ENCODE results near the gene JAK1. TPM values are rescaled to one million over a fixed set of nuclear protein-coding genes. Genes with fewer than 3 reads are reported as not detected.
A peak's percentile ranks its signal among the peaks of the same experiment; 100 is the strongest.

The JAK1 gene
- total RNA-seq, 1 experiment from 2014 or later, result 27.8 TPM

DNA sequence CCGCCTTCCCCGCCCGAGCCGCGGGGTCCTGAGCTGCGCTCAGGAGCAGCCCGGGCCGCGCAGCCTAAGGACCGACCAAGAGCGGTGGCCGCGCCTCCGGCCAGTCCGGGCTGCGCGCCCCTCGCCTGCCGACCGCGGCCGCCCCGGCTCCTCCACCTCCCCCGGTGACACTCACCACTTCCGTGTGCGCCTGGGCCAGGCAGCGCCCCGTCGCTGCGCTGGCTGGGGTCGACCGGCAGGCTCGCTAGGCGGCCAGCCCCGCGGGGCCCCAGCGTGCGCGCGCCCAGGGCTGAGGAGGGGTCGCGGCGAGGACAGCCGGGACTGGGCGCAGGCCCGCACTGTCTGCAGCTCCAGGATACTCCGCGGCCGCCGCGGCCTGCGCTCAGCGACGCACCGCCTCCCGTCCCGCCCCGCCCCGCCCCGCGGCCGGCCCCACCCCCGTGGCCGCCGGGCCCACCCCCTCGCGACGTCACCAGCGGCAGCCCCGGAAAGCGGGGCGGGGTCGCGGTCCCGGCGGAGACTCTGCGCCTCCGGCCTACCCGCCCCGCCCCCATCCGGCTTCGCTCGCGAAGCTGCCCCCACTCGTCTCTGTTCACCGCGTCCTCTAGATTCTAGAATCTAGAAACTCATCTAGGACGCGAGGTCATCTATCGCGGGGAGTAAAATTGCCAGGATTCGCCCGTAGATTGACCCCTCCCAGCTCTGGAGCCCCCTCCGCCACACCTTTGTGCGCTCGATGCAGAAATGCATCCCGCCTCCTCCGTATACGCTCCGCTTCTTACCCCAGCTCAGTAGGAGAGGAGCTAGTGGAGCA lies at the start of gene JAK1 (continued):
- TF ChIP-seq, protein P1, sequence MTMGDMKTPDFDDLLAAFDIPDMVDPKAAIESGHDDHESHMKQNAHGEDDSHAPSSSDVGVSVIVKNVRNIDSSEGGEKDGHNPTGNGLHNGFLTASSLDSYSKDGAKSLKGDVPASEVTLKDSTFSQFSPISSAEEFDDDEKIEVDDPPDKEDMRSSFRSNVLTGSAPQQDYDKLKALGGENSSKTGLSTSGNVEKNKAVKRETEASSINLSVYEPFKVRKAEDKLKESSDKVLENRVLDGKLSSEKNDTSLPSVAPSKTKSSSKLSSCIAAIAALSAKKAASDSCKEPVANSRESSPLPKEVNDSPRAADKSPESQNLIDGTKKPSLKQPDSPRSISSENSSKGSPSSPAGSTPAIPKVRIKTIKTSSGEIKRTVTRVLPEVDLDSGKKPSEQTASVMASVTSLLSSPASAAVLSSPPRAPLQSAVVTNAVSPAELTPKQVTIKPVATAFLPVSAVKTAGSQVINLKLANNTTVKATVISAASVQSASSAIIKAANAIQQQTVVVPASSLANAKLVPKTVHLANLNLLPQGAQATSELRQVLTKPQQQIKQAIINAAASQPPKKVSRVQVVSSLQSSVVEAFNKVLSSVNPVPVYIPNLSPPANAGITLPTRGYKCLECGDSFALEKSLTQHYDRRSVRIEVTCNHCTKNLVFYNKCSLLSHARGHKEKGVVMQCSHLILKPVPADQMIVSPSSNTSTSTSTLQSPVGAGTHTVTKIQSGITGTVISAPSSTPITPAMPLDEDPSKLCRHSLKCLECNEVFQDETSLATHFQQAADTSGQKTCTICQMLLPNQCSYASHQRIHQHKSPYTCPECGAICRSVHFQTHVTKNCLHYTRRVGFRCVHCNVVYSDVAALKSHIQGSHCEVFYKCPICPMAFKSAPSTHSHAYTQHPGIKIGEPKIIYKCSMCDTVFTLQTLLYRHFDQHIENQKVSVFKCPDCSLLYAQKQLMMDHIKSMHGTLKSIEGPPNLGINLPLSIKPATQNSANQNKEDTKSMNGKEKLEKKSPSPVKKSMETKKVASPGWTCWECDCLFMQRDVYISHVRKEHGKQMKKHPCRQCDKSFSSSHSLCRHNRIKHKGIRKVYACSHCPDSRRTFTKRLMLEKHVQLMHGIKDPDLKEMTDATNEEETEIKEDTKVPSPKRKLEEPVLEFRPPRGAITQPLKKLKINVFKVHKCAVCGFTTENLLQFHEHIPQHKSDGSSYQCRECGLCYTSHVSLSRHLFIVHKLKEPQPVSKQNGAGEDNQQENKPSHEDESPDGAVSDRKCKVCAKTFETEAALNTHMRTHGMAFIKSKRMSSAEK (CRISPR knock-in tag; IDR thresholded peaks at IDR 0.05; ENCODE audit: borderline replicate concordance), result 0 out of 2 replicates have a peak, but pooled peaks have one; percentile 57
- TF ChIP-seq, protein P2, sequence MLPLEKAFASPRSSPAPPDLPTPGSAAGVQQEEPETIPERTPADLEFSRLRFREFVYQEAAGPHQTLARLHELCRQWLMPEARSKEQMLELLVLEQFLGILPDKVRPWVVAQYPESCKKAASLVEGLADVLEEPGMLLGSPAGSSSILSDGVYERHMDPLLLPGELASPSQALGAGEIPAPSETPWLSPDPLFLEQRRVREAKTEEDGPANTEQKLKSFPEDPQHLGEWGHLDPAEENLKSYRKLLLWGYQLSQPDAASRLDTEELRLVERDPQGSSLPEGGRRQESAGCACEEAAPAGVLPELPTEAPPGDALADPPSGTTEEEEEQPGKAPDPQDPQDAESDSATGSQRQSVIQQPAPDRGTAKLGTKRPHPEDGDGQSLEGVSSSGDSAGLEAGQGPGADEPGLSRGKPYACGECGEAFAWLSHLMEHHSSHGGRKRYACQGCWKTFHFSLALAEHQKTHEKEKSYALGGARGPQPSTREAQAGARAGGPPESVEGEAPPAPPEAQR (CRISPR knock-in tag; IDR thresholded peaks at IDR 0.05), result no peak
- TF ChIP-seq ZNF219 (CRISPR knock-in tag; IDR thresholded peaks at IDR 0.05; ENCODE audit: borderline replicate concordance) (no peak), OVOL2 (CRISPR knock-in tag; IDR thresholded peaks at IDR 0.05; ENCODE audit: borderline replicate concordance) (no peak), TCF7 (CRISPR knock-in tag; IDR thresholded peaks at IDR 0.05; ENCODE audit: low read depth) (no peak), GRHL2 (CRISPR knock-in tag; IDR thresholded peaks at IDR 0.05; ENCODE audit: insufficient replicate concordance, severe bottlenecking) (no peak), ZNF423 (CRISPR knock-in tag; IDR thresholded peaks at IDR 0.05) (peak; percentile 66), SP1 (CRISPR knock-in tag; conservative IDR thresholded peaks at IDR 0.05) (0 out of 2 replicates have a peak, but pooled peaks have one; percentile 40), FOXK1 (CRISPR knock-in tag; IDR thresholded peaks at IDR 0.05) (peak; percentile 45; the same call in 1 of the 2 replicates), RORB (CRISPR knock-in tag; IDR thresholded peaks at IDR 0.05) (no peak), ZNF671 (CRISPR knock-in tag; IDR thresholded peaks at IDR 0.05) (no peak), ZNF396 (CRISPR knock-in tag; IDR thresholded peaks at IDR 0.05; ENCODE audit: borderline replicate concordance) (no peak), SMAD3 (CRISPR knock-in tag; IDR thresholded peaks at IDR 0.05; ENCODE audit: borderline replicate concordance) (no peak), ZNF232 (CRISPR knock-in tag; IDR thresholded peaks at IDR 0.05) (peak; percentile 74; the same call in 1 of the 2 replicates), CREB1 (CRISPR knock-in tag; IDR thresholded peaks at IDR 0.05) (no peak)
- TF ChIP-seq, protein P3, sequence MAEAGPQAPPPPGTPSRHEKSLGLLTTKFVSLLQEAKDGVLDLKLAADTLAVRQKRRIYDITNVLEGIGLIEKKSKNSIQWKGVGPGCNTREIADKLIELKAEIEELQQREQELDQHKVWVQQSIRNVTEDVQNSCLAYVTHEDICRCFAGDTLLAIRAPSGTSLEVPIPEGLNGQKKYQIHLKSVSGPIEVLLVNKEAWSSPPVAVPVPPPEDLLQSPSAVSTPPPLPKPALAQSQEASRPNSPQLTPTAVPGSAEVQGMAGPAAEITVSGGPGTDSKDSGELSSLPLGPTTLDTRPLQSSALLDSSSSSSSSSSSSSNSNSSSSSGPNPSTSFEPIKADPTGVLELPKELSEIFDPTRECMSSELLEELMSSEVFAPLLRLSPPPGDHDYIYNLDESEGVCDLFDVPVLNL (CRISPR knock-in tag; IDR thresholded peaks at IDR 0.05; ENCODE audit: borderline replicate concordance, low read depth), result peak; percentile 64; the same call in 1 of the 2 replicates
- TF ChIP-seq, protein P4, sequence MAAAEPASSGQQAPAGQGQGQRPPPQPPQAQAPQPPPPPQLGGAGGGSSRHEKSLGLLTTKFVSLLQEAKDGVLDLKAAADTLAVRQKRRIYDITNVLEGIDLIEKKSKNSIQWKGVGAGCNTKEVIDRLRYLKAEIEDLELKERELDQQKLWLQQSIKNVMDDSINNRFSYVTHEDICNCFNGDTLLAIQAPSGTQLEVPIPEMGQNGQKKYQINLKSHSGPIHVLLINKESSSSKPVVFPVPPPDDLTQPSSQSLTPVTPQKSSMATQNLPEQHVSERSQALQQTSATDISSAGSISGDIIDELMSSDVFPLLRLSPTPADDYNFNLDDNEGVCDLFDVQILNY (CRISPR knock-in tag; IDR thresholded peaks at IDR 0.05), result 0 out of 2 replicates have a peak, but pooled peaks have one; percentile 29
- TF ChIP-seq, protein P5, sequence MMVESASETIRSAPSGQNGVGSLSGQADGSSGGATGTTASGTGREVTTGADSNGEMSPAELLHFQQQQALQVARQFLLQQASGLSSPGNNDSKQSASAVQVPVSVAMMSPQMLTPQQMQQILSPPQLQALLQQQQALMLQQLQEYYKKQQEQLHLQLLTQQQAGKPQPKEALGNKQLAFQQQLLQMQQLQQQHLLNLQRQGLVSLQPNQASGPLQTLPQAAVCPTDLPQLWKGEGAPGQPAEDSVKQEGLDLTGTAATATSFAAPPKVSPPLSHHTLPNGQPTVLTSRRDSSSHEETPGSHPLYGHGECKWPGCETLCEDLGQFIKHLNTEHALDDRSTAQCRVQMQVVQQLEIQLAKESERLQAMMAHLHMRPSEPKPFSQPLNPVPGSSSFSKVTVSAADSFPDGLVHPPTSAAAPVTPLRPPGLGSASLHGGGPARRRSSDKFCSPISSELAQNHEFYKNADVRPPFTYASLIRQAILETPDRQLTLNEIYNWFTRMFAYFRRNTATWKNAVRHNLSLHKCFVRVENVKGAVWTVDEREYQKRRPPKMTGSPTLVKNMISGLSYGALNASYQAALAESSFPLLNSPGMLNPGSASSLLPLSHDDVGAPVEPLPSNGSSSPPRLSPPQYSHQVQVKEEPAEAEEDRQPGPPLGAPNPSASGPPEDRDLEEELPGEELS (CRISPR knock-in tag; IDR thresholded peaks at IDR 0.05), result peak; percentile 79
- TF ChIP-seq, protein P6, sequence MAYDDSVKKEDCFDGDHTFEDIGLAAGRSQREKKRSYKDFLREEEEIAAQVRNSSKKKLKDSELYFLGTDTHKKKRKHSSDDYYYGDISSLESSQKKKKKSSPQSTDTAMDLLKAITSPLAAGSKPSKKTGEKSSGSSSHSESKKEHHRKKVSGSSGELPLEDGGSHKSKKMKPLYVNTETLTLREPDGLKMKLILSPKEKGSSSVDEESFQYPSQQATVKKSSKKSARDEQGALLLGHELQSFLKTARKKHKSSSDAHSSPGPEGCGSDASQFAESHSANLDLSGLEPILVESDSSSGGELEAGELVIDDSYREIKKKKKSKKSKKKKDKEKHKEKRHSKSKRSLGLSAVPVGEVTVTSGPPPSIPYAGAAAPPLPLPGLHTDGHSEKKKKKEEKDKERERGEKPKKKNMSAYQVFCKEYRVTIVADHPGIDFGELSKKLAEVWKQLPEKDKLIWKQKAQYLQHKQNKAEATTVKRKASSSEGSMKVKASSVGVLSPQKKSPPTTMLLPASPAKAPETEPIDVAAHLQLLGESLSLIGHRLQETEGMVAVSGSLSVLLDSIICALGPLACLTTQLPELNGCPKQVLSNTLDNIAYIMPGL (CRISPR knock-in tag; IDR thresholded peaks at IDR 0.05), result peak; percentile 38; the same call in 1 of the 2 replicates
- TF ChIP-seq, protein P7, sequence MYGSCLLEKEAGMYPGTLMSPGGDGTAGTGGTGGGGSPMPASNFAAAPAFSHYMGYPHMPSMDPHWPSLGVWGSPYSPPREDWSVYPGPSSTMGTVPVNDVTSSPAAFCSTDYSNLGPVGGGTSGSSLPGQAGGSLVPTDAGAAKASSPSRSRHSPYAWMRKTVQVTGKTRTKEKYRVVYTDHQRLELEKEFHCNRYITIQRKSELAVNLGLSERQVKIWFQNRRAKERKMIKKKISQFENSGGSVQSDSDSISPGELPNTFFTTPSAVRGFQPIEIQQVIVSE (CRISPR knock-in tag; IDR thresholded peaks at IDR 0.05; ENCODE audit: borderline replicate concordance), result no peak
- TF ChIP-seq, protein P8, sequence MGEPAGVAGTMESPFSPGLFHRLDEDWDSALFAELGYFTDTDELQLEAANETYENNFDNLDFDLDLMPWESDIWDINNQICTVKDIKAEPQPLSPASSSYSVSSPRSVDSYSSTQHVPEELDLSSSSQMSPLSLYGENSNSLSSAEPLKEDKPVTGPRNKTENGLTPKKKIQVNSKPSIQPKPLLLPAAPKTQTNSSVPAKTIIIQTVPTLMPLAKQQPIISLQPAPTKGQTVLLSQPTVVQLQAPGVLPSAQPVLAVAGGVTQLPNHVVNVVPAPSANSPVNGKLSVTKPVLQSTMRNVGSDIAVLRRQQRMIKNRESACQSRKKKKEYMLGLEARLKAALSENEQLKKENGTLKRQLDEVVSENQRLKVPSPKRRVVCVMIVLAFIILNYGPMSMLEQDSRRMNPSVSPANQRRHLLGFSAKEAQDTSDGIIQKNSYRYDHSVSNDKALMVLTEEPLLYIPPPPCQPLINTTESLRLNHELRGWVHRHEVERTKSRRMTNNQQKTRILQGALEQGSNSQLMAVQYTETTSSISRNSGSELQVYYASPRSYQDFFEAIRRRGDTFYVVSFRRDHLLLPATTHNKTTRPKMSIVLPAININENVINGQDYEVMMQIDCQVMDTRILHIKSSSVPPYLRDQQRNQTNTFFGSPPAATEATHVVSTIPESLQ (CRISPR knock-in tag; IDR thresholded peaks at IDR 0.05), result no peak
- TF ChIP-seq, protein P9, sequence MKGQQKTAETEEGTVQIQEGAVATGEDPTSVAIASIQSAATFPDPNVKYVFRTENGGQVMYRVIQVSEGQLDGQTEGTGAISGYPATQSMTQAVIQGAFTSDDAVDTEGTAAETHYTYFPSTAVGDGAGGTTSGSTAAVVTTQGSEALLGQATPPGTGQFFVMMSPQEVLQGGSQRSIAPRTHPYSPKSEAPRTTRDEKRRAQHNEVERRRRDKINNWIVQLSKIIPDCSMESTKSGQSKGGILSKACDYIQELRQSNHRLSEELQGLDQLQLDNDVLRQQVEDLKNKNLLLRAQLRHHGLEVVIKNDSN (CRISPR knock-in tag; IDR thresholded peaks at IDR 0.05), result no peak

Measured in WTC11 (cell line).